ENCODE measurements around the gene GNG3.
A peak's percentile ranks its signal among the peaks of the same experiment; 100 is the strongest.

GNG3 gene

DNA sequence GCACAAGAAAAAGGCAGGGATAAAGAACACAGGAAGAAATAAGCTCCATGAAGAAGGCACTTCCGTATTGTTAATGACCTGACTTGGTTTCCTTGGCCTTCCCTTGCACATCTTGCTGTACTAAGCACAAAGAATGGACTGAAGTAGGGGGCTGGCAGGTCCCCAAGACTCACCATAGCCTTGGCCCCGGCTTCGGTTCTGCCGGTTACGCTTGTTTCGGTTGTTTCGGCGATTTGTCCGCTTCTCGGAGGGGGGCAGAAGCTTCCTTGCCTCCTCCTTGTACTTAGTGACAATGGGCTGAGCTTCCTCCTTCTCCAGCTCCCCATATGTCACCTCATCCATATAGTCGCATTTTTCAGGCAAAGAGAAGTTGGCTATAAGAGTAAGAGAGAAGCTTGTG is 9.3 kb downstream of the GNG3 start:
- no peak overlapping the region for H3K27ac ChIP-seq
- peaks cover 97% of the 10 kb centered on the region for H3K36me3 ChIP-seq
- H3K4me1 ChIP-seq (ENCODE audit: control insufficient read depth in 1 of 2, insufficient read depth in 1 of 2, low read depth in 1 of 2, low read length in 1 of 2), result no peaks in the 10 kb centered on the region
- H3K4me3 ChIP-seq (ENCODE audit: low read depth in 1 of 2, low read length in 1 of 2), result no peak overlapping the region
- no peaks in the 10 kb centered on the region for H3K27me3 ChIP-seq
- TF ChIP-seq, protein P1, sequence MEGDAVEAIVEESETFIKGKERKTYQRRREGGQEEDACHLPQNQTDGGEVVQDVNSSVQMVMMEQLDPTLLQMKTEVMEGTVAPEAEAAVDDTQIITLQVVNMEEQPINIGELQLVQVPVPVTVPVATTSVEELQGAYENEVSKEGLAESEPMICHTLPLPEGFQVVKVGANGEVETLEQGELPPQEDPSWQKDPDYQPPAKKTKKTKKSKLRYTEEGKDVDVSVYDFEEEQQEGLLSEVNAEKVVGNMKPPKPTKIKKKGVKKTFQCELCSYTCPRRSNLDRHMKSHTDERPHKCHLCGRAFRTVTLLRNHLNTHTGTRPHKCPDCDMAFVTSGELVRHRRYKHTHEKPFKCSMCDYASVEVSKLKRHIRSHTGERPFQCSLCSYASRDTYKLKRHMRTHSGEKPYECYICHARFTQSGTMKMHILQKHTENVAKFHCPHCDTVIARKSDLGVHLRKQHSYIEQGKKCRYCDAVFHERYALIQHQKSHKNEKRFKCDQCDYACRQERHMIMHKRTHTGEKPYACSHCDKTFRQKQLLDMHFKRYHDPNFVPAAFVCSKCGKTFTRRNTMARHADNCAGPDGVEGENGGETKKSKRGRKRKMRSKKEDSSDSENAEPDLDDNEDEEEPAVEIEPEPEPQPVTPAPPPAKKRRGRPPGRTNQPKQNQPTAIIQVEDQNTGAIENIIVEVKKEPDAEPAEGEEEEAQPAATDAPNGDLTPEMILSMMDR (IDR thresholded peaks at IDR 0.05), result no peak
- peaks cover 2% of the 10 kb centered on the region for H3K9me3 ChIP-seq

DNA sequence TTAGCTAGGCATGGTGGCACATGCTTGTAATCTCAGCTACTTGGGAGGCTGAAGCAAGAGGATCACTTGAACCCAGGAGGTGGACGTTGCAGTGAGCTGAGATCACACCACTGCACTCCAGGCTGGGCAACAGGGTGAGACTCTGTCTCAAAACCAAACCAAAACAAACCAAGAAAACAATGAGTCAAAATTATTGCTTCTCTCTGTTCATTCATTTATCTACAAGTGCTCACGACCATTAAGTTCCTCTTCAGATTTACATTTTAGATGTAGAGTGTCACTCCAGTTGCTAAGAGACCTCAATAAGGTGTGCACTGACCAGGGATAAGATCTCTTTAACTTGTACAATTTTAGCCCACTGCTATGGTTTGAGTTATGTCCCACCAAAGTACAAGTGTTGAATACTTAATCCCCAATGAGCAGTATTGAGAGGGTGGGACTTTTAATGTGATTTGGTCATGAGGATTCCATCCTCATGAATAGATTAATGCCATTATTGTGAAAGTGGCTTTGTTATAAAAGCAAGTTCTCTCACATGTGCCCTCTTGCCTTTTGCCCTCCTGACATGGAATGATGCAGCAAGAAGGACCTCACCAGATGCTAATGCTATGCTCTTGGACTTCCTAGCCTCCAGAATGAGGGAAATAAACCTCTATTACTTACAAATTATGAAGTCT is 12.0 kb downstream of the GNG3 start:
- TF ChIP-seq, protein P1 (IDR thresholded peaks at IDR 0.05), result no peak
- H3K27me3 ChIP-seq, result no peaks in the 10 kb centered on the region
- no peak overlapping the region for H3K4me3 ChIP-seq (ENCODE audit: low read depth in 1 of 2, low read length in 1 of 2)
- no peak overlapping the region for H3K27ac ChIP-seq
- H3K4me1 ChIP-seq (ENCODE audit: control insufficient read depth in 1 of 2, insufficient read depth in 1 of 2, low read depth in 1 of 2, low read length in 1 of 2), result peaks cover 5 to 10% of the 10 kb centered on the region in 2 experiments
- H3K36me3 ChIP-seq, result peaks cover 98% of the 10 kb centered on the region
- H3K9me3 ChIP-seq, result peaks cover 5% of the 10 kb centered on the region

DNA sequence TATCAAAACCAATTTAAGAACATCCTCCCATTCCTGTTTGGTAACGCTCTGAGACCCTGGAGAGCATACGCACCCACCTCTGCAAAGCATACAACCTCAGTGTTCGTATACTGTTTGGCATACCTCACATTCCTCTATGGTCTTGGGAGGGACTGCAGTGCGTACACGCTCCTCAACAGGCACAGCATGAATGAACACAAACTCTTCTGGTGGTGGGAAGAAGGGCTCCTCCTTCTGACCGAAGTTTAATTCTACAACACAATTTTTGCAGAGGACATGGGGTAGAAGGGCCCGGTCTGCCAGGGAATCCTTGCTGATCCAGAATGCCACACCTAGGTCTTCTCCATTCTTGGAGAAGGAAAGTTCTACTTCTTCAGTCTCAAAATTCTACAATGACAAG is 14.5 kb downstream of the GNG3 start:
- Histone ChIP-seq H3K4me1 (ENCODE audit: control insufficient read depth in 1 of 2, insufficient read depth in 1 of 2, low read depth in 1 of 2, low read length in 1 of 2) (peaks cover 25 to 29% of the 10 kb centered on the region in 2 experiments), H3K27me3 (no peaks in the 10 kb centered on the region), H3K36me3 (peaks cover 72% of the 10 kb centered on the region), H3K9me3 (peaks cover 5% of the 10 kb centered on the region), H3K27ac (no peak overlapping the region), H3K4me3 (ENCODE audit: low read depth in 1 of 2, low read length in 1 of 2) (no peak overlapping the region)
- TF ChIP-seq, protein P1 (IDR thresholded peaks at IDR 0.05), result no peak

DNA sequence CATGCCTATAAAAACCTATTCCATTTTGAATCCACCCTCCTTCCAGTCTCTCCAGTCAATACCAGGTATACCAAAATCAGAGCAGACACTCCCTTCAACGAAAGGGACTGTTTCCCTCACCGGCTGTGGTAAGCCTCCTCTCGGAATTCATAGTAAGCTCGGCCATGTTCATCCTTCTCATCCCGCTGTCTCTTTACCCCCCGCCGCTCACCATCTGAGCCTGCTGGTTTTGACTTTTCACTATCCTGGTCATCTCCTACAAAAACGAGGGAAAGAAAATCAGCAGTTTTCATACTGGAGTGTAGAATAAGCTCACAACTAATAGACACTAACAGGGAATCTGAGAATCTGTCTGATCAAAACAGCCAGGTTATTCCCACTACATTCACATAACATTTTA is 16.7 kb downstream of the GNG3 start:
- no peak overlapping the region for H3K4me3 ChIP-seq (ENCODE audit: low read depth in 1 of 2, low read length in 1 of 2)
- no peaks in the 10 kb centered on the region for H3K27me3 ChIP-seq
- H3K36me3 ChIP-seq, result peaks cover 51% of the 10 kb centered on the region
- peak overlapping the region; percentile 11 for H3K27ac ChIP-seq
- H3K9me3 ChIP-seq, result peaks cover 5% of the 10 kb centered on the region
- TF ChIP-seq, protein P1 (IDR thresholded peaks at IDR 0.05), result no peak
- H3K4me1 ChIP-seq (ENCODE audit: control insufficient read depth in 1 of 2, insufficient read depth in 1 of 2, low read depth in 1 of 2, low read length in 1 of 2), result peaks cover 33 to 37% of the 10 kb centered on the region in 2 experiments

DNA sequence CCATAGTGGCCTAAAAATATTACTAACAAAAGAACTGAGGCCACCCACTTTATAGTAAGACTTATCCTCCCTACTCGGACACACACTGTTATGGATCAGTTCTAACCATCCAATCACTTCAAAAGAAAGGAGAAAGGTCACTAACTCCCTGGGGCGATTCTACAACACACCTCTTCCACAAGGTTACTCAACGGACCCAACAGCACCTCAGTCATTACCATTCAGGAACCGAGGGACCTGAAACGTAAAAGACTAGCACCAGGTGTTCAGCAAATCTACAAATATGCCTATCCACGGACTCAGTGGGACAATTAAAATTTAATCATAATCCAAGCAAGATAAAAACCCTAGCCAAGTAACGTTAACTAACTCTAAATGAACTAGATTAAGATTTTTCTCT is 18.2 kb downstream of the GNG3 start:
- TF ChIP-seq, protein P1 (IDR thresholded peaks at IDR 0.05), result no peak
- peaks cover 5% of the 10 kb centered on the region for H3K9me3 ChIP-seq
- peak overlapping the region; percentile 82 to 100 for H3K4me3 ChIP-seq (ENCODE audit: low read depth in 1 of 2, low read length in 1 of 2)
- H3K27me3 ChIP-seq, result no peaks in the 10 kb centered on the region
- H3K27ac ChIP-seq, result peak overlapping the region; percentile 98
- peaks cover 45 to 47% of the 10 kb centered on the region in 2 experiments for H3K4me1 ChIP-seq (ENCODE audit: control insufficient read depth in 1 of 2, insufficient read depth in 1 of 2, low read depth in 1 of 2, low read length in 1 of 2)
- peaks cover 36% of the 10 kb centered on the region for H3K36me3 ChIP-seq
